Left kidney (tissue), 2 donors: ENCODE measurements around the gene MYOM1. TPM values are rescaled to one million over a fixed set of nuclear protein-coding genes. Genes with fewer than 3 reads are reported as not detected.

Experiments used
- DNase-seq: peaks from one replicate; pipeline ENCODE4 v3.0.0-alpha.2; 2013
- polyA plus RNA-seq: library from polyadenylated mRNA; unstranded; fragments of 120-200 nt; gene quantifications from one replicate; pipeline ENCODE4 v1.2.1, GENCODE V29; 2013; ENCODE audit not compliant: insufficient read length

MYOM1 gene
- polyA plus RNA-seq, 1 donor: 8.3 TPM

GRCh38 chr18:3186678-3187658 is 32.8 kb downstream of the MYOM1 start:
- DNase-seq: no peak

- no peak for DNase-seq
Measured at GRCh38 chr18:3184275-3184963, 35.3 kb downstream of the MYOM1 start.

- no peak for DNase-seq
Measured at GRCh38 chr18:3183103-3183717, 36.6 kb downstream of the MYOM1 start.

GRCh38 chr18:3180325-3180724 is 39.4 kb downstream of the MYOM1 start:
- no peak for DNase-seq

GRCh38 chr18:3179430-3180089 is 40.2 kb downstream of the MYOM1 start:
- no peak for DNase-seq

GRCh38 chr18:3177902-3178687 is 41.7 kb downstream of the MYOM1 start:
- no peak for DNase-seq

GRCh38 chr18:3175195-3175758 is 44.5 kb downstream of the MYOM1 start:
- DNase-seq: no peak

GRCh38 chr18:3172097-3172496 is 47.7 kb downstream of the MYOM1 start:
- DNase-seq: no peak

- peak; percentile 36 for DNase-seq
Measured at GRCh38 chr18:3171631-3172030, 48.1 kb downstream of the MYOM1 start.

- DNase-seq: no peak
Measured at GRCh38 chr18:3170441-3171161, 49.2 kb downstream of the MYOM1 start.

- DNase-seq: no peak
Measured at GRCh38 chr18:3164381-3164780, 55.4 kb downstream of the MYOM1 start.

GRCh38 chr18:3163968-3164367 is 55.8 kb downstream of the MYOM1 start:
- no peak for DNase-seq

GRCh38 chr18:3162181-3162580 is 57.6 kb downstream of the MYOM1 start:
- no peak for DNase-seq

GRCh38 chr18:3159830-3160229 is 59.9 kb downstream of the MYOM1 start:
- no peak for DNase-seq

GRCh38 chr18:3157606-3158005 is 62.2 kb downstream of the MYOM1 start:
- DNase-seq: no peak

- no peak for DNase-seq
Measured at GRCh38 chr18:3157086-3157485, 62.7 kb downstream of the MYOM1 start.

GRCh38 chr18:3156325-3156640 is 63.5 kb downstream of the MYOM1 start:
- no peak for DNase-seq

- DNase-seq: no peak
Measured at GRCh38 chr18:3154214-3154613, 65.6 kb downstream of the MYOM1 start.

- DNase-seq: no peak
Measured at GRCh38 chr18:3153107-3153704, 66.6 kb downstream of the MYOM1 start.

- DNase-seq: no peak
Measured at GRCh38 chr18:3152294-3152693, 67.5 kb downstream of the MYOM1 start.
